NB4 (cell line): ENCODE measurements around the gene GUCA2B.

Source experiments
- TF ChIP-seq, protein P1 (sequence below): IDR thresholded peaks from one replicate; pipeline ENCODE4 v1.5.1; 2012; ENCODE audit warnings: low read depth, low read length
- TF ChIP-seq, protein P2 (sequence below): IDR thresholded peaks from 2 replicates; pipeline ENCODE4 v1.6.1; 2011; ENCODE audit warnings: low read depth, low read length

DNA sequence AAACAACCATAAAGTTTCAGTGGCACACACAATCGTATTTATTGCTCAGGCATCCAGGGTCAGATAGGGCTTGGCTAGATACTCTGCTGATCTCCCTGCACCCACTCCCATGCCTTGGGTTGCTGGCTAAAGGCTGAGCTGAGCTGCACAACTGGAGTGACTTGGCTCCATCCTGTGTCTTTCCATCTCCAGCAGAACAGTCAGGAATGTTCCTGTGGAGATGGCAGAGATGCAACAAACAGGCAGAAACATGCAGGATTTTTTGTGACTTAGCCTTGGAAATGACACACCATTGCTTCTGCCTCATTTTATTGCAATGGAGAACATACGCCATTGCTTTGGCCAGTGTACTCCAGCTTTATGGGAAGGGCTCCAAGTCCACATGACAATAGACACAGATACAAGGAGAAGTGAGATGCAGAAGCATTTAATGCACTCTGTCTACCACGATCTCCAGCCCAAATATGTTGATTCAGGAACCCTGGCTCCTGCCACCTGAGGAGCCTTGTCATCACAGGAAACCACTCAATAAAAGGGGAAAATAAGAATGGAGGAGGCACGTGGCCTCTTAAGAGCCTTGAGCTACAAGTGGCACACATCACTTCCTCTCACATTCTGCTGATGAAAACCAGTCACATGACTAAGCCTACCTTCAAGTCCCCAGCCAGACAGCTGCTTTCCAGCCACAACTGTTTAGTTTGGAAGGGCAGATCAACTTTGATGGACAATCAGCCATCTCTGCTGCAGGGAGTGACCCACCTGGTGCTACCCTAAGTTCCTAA is 10.1 kb upstream of the GUCA2B start:
- TF ChIP-seq, protein P1, sequence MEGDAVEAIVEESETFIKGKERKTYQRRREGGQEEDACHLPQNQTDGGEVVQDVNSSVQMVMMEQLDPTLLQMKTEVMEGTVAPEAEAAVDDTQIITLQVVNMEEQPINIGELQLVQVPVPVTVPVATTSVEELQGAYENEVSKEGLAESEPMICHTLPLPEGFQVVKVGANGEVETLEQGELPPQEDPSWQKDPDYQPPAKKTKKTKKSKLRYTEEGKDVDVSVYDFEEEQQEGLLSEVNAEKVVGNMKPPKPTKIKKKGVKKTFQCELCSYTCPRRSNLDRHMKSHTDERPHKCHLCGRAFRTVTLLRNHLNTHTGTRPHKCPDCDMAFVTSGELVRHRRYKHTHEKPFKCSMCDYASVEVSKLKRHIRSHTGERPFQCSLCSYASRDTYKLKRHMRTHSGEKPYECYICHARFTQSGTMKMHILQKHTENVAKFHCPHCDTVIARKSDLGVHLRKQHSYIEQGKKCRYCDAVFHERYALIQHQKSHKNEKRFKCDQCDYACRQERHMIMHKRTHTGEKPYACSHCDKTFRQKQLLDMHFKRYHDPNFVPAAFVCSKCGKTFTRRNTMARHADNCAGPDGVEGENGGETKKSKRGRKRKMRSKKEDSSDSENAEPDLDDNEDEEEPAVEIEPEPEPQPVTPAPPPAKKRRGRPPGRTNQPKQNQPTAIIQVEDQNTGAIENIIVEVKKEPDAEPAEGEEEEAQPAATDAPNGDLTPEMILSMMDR = no peak
- TF ChIP-seq, protein P2, sequence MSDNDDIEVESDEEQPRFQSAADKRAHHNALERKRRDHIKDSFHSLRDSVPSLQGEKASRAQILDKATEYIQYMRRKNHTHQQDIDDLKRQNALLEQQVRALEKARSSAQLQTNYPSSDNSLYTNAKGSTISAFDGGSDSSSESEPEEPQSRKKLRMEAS = peak; percentile 82
